Measurements from ENCODE around the gene C16orf46.

GRCh38 chr16:81081014-81081413, 4.0 kb upstream of the C16orf46 start:
- TF ChIP-seq CTCF (conservative IDR thresholded peaks at IDR 0.05; ENCODE audit: low read depth in 2 of 2) (no peak), POLR2AphosphoS5 (IDR thresholded peaks at IDR 0.05; ENCODE audit: low read depth) (no peak)

Measured in GM23338 (cell line).